GM21786 (cell line): ENCODE results near the gene PLAC1.
A peak's percentile ranks its signal among the peaks of the same experiment; 100 is the strongest.

ENCODE experiments used
- ATAC-seq: cut with Tn5 transposase; IDR thresholded peaks from one replicate; pipeline ENCODE4 v1.9.1; 2021; ENCODE audit not compliant: unreplicated experiment

The PLAC1 gene

DNA sequence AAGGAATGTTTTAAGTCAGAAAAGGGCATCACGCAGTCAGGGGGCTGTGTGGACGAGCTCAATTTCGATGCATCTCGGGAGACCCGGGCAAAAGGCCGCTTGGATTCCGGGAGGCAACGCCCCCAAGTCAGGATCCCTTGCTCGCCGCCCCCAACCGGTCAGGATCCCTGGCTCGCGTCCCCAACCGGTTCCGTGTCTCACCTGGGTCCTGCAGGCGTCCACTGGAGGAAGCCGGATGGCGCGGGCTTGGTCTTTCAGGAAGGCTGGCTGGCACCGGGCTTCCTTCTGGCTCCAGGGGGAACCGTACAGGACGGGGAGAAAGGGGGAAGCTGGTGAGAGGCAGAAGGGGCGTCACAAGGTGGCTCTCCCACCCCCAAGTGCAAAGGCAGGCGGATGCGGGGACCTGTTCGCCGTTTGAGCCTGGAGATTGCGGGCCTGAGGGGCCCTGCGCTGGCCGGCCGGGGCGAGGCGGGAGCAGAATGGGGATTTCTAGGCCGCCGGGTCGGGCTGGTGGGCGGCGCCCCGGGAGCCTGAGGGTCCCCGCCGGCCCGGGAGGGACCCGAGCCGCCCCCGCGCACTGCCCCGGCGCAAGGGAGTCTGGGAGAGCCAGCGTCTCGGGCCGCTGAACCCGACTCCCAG is 113.6 kb downstream of the PLAC1 start:
- ATAC-seq, result no peak

DNA sequence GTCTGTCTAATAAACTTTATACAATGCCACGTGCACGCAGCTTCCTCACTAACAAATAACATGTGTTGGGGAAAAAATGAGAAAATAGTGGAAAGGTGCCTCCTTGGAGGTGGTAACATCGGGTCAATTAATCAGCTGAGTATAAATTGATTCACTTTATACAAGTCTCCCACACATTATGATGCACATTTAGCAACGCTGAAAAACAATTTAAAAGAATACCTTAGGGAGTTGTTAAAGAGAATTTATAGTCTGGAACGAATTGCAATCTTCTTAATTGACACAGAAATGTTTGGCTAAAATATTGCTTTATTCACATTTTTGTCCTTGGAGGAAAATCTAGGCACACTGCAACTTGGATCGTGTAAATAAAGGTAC is 114.1 kb downstream of the PLAC1 start:
- no peak for ATAC-seq

- ATAC-seq, result no peak
These were observed 115.0 kb downstream of the PLAC1 start for GRCh38 chrX:134543288-134543687.

- no peak for ATAC-seq
These were observed 115.8 kb downstream of the PLAC1 start for GRCh38 chrX:134542485-134542884.

- ATAC-seq, result no peak
These were observed 116.4 kb downstream of the PLAC1 start for GRCh38 chrX:134541906-134542305.

- no peak for ATAC-seq
These were observed 120.0 kb downstream of the PLAC1 start for GRCh38 chrX:134538316-134538715.

GRCh38 chrX:134537179-134537955 is 120.9 kb downstream of the PLAC1 start:
- ATAC-seq, result no peak

GRCh38 chrX:134533952-134534351 is 124.3 kb downstream of the PLAC1 start:
- ATAC-seq, result no peak

- ATAC-seq, result no peak
These were observed 124.9 kb downstream of the PLAC1 start for GRCh38 chrX:134533352-134533751.

- ATAC-seq, result no peak
These were observed 127.4 kb downstream of the PLAC1 start for GRCh38 chrX:134530845-134531244.

DNA sequence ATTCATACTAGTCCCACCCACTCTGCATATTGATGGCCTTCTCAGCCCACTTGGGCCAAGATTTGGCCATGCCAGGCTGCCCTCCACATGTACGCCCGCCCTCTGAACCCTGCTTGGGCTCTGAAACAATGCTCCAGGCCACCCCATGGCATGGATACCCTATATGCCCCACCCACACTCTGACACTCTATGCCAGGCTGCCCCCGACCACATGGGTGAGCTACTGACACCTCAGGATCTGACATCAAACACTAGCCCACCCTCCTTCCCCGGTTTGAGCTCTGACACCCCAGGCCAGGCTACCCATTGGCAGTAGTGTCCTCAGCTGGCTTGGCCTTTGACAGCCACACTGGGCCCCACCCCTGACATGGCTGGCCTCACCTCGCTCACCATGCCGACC is 128.8 kb downstream of the PLAC1 start:
- no peak for ATAC-seq

DNA sequence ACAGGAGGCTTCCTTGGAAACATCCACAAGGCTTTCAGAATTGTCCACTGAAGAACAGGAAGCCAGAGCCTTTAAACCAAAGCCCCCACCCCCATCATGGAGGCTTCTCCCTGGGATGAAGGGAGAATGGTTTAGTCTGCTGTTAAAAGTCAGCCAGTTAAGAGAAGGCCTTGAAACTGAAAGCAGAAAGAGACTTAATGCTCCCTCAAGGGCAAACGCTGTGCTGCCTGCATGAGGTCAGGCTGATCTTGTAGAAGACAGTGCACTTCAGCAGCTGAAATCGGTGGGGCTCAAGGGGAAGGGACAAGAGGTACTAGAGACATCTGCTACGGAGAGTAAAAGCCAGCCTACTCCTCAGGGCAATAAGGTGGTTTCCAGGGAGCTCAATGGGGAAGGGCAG is 129.3 kb downstream of the PLAC1 start:
- no peak for ATAC-seq

GRCh38 chrX:134526399-134526798 is 131.9 kb downstream of the PLAC1 start:
- no peak for ATAC-seq

- ATAC-seq, result no peak
These were observed 133.0 kb downstream of the PLAC1 start for GRCh38 chrX:134525086-134525792.

GRCh38 chrX:134524181-134524580 is 134.1 kb downstream of the PLAC1 start:
- no peak for ATAC-seq

DNA sequence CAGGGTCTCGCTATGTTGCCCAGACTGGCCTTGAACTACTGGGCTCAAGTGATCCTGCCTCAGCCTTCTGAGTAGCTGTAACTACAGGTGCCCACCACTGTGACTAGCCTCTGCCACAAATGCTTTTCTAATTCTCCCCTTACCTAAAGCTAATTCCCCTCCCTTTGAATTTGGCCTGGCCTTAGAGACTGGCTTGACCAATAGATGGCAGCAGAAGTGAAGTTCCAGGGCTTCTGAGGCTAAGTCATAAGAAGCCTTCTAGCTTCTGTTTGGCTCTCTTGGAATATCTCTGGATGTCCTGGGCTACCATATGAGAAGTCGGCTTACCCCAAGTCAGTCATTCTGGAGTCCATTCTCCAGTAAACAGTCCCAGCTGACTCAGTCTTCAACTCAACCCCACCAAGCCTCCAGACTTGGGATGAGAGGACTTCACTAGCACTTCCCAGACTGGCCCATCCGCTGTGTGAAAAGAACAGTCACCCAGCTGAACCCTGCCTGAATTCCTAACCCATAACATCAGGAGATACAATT is 137.3 kb downstream of the PLAC1 start:
- peak; percentile 77 for ATAC-seq
